Esophagus squamous epithelium (tissue), 4 donors: Measurements from ENCODE around the gene B3GNT2.

Source experiments
- CTCF ChIP-seq, 6 experiments: fragments of 450-650 bp in 4 of 6; fragments of 200-600 bp in 2 of 6; sonication (generic) in 2 of 6; IDR thresholded peaks; one replicate each; pipeline ENCODE4 v1.5.1; 2016 to 2019; ENCODE audit warnings: antibody characterized with exemption in 6 of 6, mild to moderate bottlenecking in 4 of 6, moderate library complexity in 4 of 6
- POLR2A ChIP-seq, 4 donors: fragments of 450-650 bp; IDR thresholded peaks; one replicate each; pipeline ENCODE4 v1.6.1; 2017; ENCODE audit warnings: antibody characterized with exemption in 4 of 4, mild to moderate bottlenecking in 4 of 4, moderate library complexity in 3 of 4

GRCh38 chr2:62204998-62205496 lies 9.1 kb downstream of the B3GNT2 start:
- TF ChIP-seq CTCF (IDR thresholded peaks at IDR 0.05): no peak
- TF ChIP-seq POLR2A (IDR thresholded peaks at IDR 0.05): no peak
